Heart right ventricle (tissue), 16 donors: ENCODE results near the gene ANO10. TPM values are rescaled to one million over a fixed set of nuclear protein-coding genes. Genes with fewer than 3 reads are reported as not detected.

Experiments used
- ATAC-seq, 8 donors: fragments of 200-7000 bp; cut with Tn5 transposase; one replicate each; pipeline ENCODE4 v1.9.1; 2020; ENCODE audit warnings: mild to moderate bottlenecking in 8 of 8, moderate library complexity in 8 of 8, moderate number of reproducible peaks in 1 of 8
- DNase-seq, 2 donors: peaks; one replicate each; pipeline ENCODE4 v3.0.0-alpha.2; 2020
- H3K27ac ChIP-seq, 10 donors: fragments of 200-600 bp; sonication (generic) in 2 of 10; one replicate each; pipeline versions ENCODE4 v1.5.0 to v1.8.0; 2020 to 2022; ENCODE audit warnings: mild to moderate bottlenecking in 3 of 10
- H3K27me3 ChIP-seq, 7 donors: fragments of 200-600 bp; one replicate each; pipeline ENCODE4 v1.8.0; 2021 to 2022; ENCODE audit warnings: mild to moderate bottlenecking in 2 of 7
- H3K36me3 ChIP-seq, 9 donors: fragments of 200-600 bp; sonication (generic) in 1 of 9; one replicate each; pipeline versions ENCODE4 v1.5.0 to v1.8.0; 2020 to 2022; ENCODE audit warnings: mild to moderate bottlenecking in 2 of 9
- H3K4me1 ChIP-seq, 9 donors: fragments of 200-600 bp; sonication (generic) in 1 of 9; one replicate each; pipeline versions ENCODE4 v1.5.0 to v1.8.0; 2020 to 2022; ENCODE audit warnings: mild to moderate bottlenecking in 4 of 9
- H3K4me3 ChIP-seq, 10 donors: fragments of 200-600 bp; sonication (generic) in 2 of 10; one replicate each; pipeline versions ENCODE4 v1.5.0 to v1.8.0; 2020 to 2022; ENCODE audit warnings: mild to moderate bottlenecking in 7 of 10, moderate library complexity in 2 of 10
- H3K9me3 ChIP-seq, 11 donors: fragments of 200-600 bp in 10 of 11; sonication (generic) in 2 of 11; one replicate each; pipeline versions ENCODE4 v1.5.0 to v1.8.0; 2013 to 2022; ENCODE audit warnings: mild to moderate bottlenecking in 2 of 11, control low read depth in 1 of 11, moderate library complexity in 1 of 11
- WGBS, 2 donors: extraction: QIAGEN DNeasy Blood & Tissue Kit; methylation state at CpG; one replicate each; pipeline ENCODE4 v1.1.7; 2013; ENCODE audit warnings: inconsistent platforms in 1 of 2; 5-methylcytosine and 5-hydroxymethylcytosine counted together
- intact Hi-C, 10 donors: fragments of 100-400 bp; cut with DNase I; formaldehyde crosslinking; loops; one replicate each; pipeline versions ENCODE4 v1.11.1 to v1.14.2; 2022
- polyA plus RNA-seq, 2 donors: library from polyadenylated mRNA; stranded (reverse); fragments of 200-250 nt; gene quantifications; one replicate each; pipeline ENCODE4 v1.2.3, GENCODE V29; 2013
- total RNA-seq, 10 donors: library from RNA; stranded (reverse); fragmentation: NEBNext Ultra II Directional in 3 of 10; extraction: Animal tissue kit (Norgen Biotek cat#: 25700) in 3 of 10; gene quantifications; one replicate each; pipeline versions ENCODE4 v1.2.1 to v1.2.4, GENCODE V29; 2021 to 2023
- TF ChIP-seq, protein P1 (sequence below), 9 donors: fragments of 200-600 bp; sonication (generic) in 2 of 9; IDR thresholded peaks; one replicate each; pipeline versions ENCODE4 v1.5.0 to v1.8.0; 2021 to 2022; ENCODE audit warnings: antibody characterized with exemption in 9 of 9, mild to moderate bottlenecking in 5 of 9, moderate library complexity in 1 of 9
- donor health status: Arrhythmogenic right ventricular cardiomyopathy.
- donor health status: ischemic (EF 13 %, LVEDD 7.1; RV severe dilation, severe dysfunction).
- donor health status: healthy with polysubstance abuse.
- donor health status: DM: no; HTN: yes; CAD: no.
- donor health status: DM: no; HTN: no; CAD: no.
- donor health status: ischemic (EF 25% LVEDD 6.9; RV normal size, moderate dysfunction).
- donor health status: ischemic (EF 25% LVEDD 5.7; RV mildly dilated, moderate dysfunction).
- donor health status: healthy.
- donor health status: DM: yes; HTN: yes; CAD: no.
- donor health status: Ischemic cardiomyopathy.
- donor health status: ischemic (EF 35%, LVEDD 5.7; RV mildly dilated, moderate dysfunction).
- donor health status: nonischemic (EF 11% LVEDD 7.7; RV severe dilation, severe dysfunction).
- donor health status: DM: yes; HTN: yes; CAD: no.
- donor health status: PGD.
- donor health status: ischemic (EF 29% LVEDD 5.4; RV normal size, mild dysfunction).
- donor health status: nonischemic (EF 23%, LVEDD 6.1; RV moderate dilation, normal function).

ANO10 gene
- total and polyA plus RNA-seq, 12 donors: 7.1 to 24.2 (median 13.3) TPM

DNA sequence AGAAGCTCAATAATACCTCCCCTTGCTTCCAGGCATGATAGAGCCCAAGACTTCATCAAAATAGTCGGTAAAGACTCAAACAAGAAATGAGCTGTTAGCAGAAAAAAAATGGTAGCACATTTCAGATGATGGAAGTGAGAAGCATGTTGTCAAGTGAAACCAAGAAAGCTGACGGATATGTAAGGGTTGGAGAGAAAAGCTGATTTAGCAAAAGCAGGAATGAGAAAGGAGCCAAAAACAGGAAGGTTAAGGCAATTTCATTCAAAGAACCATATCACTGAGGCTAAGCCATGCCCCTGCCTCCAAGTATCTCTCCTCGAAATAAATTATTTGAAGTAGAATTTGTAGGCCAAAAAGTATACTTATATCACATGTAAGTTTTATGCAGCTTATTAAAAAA, 88.8 kb downstream of the ANO10 start:
- H3K9me3 ChIP-seq: peaks cover 0 to 13% (median 0%) of the 10 kb centered on the region in 11 donors
- no peaks in the 10 kb centered on the region for H3K27me3 ChIP-seq
- peaks cover 0 to under 1% (median 0%) of the 10 kb centered on the region in 9 donors for H3K36me3 ChIP-seq
- WGBS, 2 donors: 95 to 96% methylated on average over 3 of the region's 3 CpGs
- H3K27ac ChIP-seq: no peak overlapping the region
- intact Hi-C loops: no loop called here
- no peak for DNase-seq
- no peak for ATAC-seq
- H3K4me1 ChIP-seq: no peaks in the 10 kb centered on the region
- TF ChIP-seq, protein P1, sequence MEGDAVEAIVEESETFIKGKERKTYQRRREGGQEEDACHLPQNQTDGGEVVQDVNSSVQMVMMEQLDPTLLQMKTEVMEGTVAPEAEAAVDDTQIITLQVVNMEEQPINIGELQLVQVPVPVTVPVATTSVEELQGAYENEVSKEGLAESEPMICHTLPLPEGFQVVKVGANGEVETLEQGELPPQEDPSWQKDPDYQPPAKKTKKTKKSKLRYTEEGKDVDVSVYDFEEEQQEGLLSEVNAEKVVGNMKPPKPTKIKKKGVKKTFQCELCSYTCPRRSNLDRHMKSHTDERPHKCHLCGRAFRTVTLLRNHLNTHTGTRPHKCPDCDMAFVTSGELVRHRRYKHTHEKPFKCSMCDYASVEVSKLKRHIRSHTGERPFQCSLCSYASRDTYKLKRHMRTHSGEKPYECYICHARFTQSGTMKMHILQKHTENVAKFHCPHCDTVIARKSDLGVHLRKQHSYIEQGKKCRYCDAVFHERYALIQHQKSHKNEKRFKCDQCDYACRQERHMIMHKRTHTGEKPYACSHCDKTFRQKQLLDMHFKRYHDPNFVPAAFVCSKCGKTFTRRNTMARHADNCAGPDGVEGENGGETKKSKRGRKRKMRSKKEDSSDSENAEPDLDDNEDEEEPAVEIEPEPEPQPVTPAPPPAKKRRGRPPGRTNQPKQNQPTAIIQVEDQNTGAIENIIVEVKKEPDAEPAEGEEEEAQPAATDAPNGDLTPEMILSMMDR (IDR thresholded peaks at IDR 0.05): no peak
- H3K4me3 ChIP-seq: no peak overlapping the region

DNA sequence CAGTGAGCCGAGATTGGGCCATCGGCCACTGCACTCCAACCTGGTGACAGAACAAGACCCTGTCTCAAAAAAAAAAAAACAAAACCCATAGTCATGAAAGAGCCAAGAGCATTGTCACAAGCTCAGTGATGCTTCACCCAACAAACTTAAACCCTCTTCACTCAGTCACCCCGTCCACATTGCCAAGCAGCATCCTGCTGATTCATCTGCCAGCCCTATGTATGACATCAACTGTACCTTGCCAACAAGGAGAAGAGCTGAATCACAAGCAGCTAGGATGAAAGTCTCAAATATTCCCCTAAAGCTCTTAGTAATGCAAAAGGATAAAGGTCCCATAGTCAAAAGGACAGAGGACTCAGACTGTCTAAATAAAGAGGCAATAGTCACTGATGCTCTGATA, 90.0 kb downstream of the ANO10 start:
- intact Hi-C loops: no loop called here
- Histone ChIP-seq H3K9me3 (peaks cover 0 to 13% (median 0%) of the 10 kb centered on the region in 11 donors), H3K27ac (no peak overlapping the region), H3K36me3 (no peaks in the 10 kb centered on the region), H3K27me3 (no peaks in the 10 kb centered on the region), H3K4me3 (no peak overlapping the region), H3K4me1 (no peaks in the 10 kb centered on the region)
- no peak for ATAC-seq
- 94 to 95% methylated on average over 3 of the region's 3 CpGs for WGBS, 2 donors
- TF ChIP-seq, protein P1 (IDR thresholded peaks at IDR 0.05): no peak
- no peak for DNase-seq

DNA sequence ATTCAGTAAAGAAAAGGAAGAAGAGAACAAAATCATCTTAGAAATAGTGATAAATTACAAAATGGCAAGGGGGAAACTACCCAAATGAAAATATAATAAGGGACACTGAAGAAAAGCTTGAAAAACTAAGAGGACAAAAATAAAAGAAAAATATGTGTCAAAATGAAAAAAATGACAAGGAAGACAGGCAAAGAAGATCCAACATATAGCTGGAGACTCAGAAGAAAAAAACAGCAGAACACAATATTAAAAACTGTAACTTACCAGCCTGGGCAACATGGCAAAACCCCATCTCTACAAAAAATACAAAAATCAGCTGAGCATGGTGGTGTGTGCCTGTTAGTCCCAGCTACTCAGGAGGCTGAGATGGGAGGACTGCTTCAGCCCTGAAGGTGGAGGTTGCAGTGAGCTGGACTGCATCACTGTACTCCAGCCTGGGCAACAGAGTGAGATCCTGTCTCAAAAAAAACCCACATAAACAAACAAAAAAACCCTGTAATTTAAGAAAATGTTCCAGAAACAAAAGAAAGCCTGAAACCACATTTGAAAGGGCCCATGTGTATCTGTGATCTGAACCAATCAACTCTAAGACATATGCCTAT, 93.2 kb downstream of the ANO10 start:
- ATAC-seq: no peak
- intact Hi-C loops: no loop called here
- Histone ChIP-seq H3K4me3 (no peak overlapping the region), H3K27me3 (no peaks in the 10 kb centered on the region), H3K9me3 (peaks cover 0 to 13% (median 0%) of the 10 kb centered on the region in 11 donors), H3K4me1 (peaks cover 0 to 5% (median 0%) of the 10 kb centered on the region in 9 donors), H3K27ac (no peak overlapping the region), H3K36me3 (no peaks in the 10 kb centered on the region)
- TF ChIP-seq, protein P1 (IDR thresholded peaks at IDR 0.05): no peak
- DNase-seq: no peak

DNA sequence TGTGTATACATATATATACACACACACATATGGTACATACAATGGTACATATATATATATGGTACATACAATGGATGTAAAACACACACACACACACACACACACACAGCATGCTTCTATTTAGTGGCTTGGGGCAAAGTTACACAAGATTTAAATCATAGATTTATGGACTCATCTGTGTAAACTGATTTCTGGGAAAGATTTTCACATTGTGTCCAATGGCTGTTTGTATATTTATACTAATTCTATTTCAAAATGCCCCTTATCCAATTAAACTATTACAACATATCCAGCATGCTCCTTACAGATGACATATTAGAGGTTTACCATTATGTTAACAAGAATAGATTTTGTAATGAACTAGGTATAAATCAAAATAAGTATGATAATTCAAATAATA, 94.9 kb downstream of the ANO10 start:
- Histone ChIP-seq H3K27me3 (no peaks in the 10 kb centered on the region), H3K9me3 (peaks cover 0 to 13% (median 0%) of the 10 kb centered on the region in 11 donors), H3K4me3 (no peak overlapping the region), H3K4me1 (peaks cover 0 to 5% (median 0%) of the 10 kb centered on the region in 9 donors), H3K27ac (no peak overlapping the region), H3K36me3 (no peaks in the 10 kb centered on the region)
- no peak for DNase-seq
- TF ChIP-seq, protein P1 (IDR thresholded peaks at IDR 0.05): no peak
- intact Hi-C loops: no loop called here
- ATAC-seq: no peak
